Bladder microvascular endothelial cell (primary cell): ENCODE results near the gene ASPG. TPM values are rescaled to one million over a fixed set of nuclear protein-coding genes. Genes with fewer than 3 reads are reported as not detected.

Experiments used
- total RNA-seq: library from RNA; depleted of rRNA; stranded (reverse); fragments of >200 nt; gene quantifications from 2 replicates; pipeline ENCODE4 v1.2.3, GENCODE V29; 2014

The ASPG gene
- total RNA-seq, result not detected in 2 replicates

GRCh38 chr14:104085032-104085888 is at the start of gene ASPG:
TSS of gene ASPG (plus strand) at chr14:104085700. CDS start at chr14:104085771, 71 bp downstream.

DNA sequence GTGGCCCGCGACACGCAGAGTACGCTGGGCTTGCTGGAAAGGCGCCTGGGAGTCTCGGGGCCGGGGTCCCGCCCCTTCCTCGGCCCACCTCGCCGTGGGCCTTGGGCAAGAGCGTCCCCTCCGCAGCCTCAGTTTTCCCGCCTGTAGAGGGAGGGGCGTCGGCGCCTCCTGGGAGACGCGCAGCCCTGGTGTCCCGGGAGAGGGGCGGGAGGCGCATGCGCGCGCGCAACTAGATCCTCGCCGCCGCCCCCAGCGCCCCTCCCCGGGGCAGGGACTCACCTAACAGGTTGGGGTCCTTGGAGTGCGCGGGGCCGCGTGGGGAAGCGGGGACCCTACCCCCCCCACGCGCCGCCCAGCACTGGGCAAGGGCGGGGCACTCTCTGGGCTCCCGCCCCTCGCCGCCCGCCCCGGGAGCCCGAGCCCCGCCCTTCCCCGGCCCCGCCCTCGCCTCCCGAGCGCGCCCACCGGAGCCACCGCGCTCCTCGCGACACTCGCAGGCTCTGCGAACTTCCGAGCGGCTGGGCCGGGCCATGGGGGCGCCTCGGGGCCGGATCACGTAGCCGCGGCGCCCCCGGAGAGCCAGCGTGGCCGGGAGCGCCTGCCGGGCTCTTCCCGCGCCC is 52.7 kb downstream of the ASPG start, which contains the start of gene KIF26A:
KIF26A (plus strand) TSS at position 490 of the 620 bp plus-strand sequence. CDS start 136 bp downstream, outside the sequence.

Other genes with a start within 250 kb of the ASPG start
- 11.5 and 25.5 TPM in 2 replicates for gene PPP1R13B, start 238.1 kb upstream of the ASPG start, total RNA-seq
- gene TDRD9, start 157.2 kb upstream of the ASPG start, total RNA-seq, result 0.06 and 0.32 TPM in 2 replicates
- not detected in 2 replicates for gene RD3L, start 143.2 kb upstream of the ASPG start, total RNA-seq
- gene KIF26A, start 52.9 kb downstream of the ASPG start, total RNA-seq, result 7.0 and 18.6 TPM in 2 replicates